ENCODE data around the gene ATP5MC2.

DNA sequence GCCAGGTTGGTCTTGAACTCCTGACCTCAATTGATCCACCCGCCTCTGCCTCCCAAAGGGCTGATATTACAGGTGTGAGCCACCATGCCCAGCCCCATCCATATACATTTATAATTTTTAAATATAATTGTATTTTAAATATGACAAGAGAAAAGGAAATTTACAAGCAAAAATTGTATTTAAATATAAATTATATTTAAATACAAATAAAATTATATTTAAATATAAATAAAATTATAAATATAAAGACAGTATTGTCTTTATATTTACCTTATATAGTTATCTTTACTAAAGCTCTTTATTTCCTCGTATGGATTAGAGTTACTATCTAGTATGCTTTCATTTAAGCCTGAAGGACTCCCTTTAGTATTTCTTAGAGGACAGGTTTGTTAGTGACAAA is 37.8 kb downstream of the ATP5MC2 start:
- no peak for TF ChIP-seq RAD21 (IDR thresholded peaks at IDR 0.05; ENCODE audit: low read depth)
- no peak for TF ChIP-seq EZH2 (IDR thresholded peaks at IDR 0.05)
- no peak for TF ChIP-seq TCF7L2 (IDR thresholded peaks at IDR 0.05; ENCODE audit: borderline replicate concordance, extremely low read depth, insufficient read depth, insufficient read length)
- TF ChIP-seq, protein P1, sequence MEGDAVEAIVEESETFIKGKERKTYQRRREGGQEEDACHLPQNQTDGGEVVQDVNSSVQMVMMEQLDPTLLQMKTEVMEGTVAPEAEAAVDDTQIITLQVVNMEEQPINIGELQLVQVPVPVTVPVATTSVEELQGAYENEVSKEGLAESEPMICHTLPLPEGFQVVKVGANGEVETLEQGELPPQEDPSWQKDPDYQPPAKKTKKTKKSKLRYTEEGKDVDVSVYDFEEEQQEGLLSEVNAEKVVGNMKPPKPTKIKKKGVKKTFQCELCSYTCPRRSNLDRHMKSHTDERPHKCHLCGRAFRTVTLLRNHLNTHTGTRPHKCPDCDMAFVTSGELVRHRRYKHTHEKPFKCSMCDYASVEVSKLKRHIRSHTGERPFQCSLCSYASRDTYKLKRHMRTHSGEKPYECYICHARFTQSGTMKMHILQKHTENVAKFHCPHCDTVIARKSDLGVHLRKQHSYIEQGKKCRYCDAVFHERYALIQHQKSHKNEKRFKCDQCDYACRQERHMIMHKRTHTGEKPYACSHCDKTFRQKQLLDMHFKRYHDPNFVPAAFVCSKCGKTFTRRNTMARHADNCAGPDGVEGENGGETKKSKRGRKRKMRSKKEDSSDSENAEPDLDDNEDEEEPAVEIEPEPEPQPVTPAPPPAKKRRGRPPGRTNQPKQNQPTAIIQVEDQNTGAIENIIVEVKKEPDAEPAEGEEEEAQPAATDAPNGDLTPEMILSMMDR (IDR thresholded peaks at IDR 0.05 in 2 of 3, conservative IDR thresholded peaks at IDR 0.05 in 1 of 3; ENCODE audit: borderline replicate concordance in 1 of 3, insufficient read depth in 1 of 3, low read depth in 2 of 3, low read length in 2 of 3) = no peak
- TF ChIP-seq ELF1 (IDR thresholded peaks at IDR 0.05; ENCODE audit: borderline replicate concordance, low read depth) = no peak
- TF ChIP-seq POLR2AphosphoS5 (IDR thresholded peaks at IDR 0.05; ENCODE audit: low read depth, low read length) = no peak
- TF ChIP-seq SP1 (IDR thresholded peaks at IDR 0.05; ENCODE audit: low read depth) = no peak

All from HCT116 (cell line).